Neural crest cell (in vitro differentiated cells): ENCODE results near the gene CDKL2. TPM values are rescaled to one million over a fixed set of nuclear protein-coding genes. Genes with fewer than 3 reads are reported as not detected.

Source experiments
- DNase-seq: peaks from one replicate; pipeline ENCODE4 v3.0.0; 2021; ENCODE audit warnings: low read depth, mixed read lengths, low spot score
- H3K27ac Mint-ChIP-seq: one replicate; pipeline ENCODE4 v1.8.0; 2021; ENCODE audit warnings: mild to moderate bottlenecking, mixed read lengths; ENCODE audit not compliant: unreplicated experiment
- H3K27me3 Mint-ChIP-seq: 2 replicates; pipeline ENCODE4 v1.8.0; 2021; ENCODE audit warnings: low read depth, mild to moderate bottlenecking, mixed read lengths
- H3K36me3 Mint-ChIP-seq: 2 replicates; pipeline ENCODE4 v1.8.0; 2021; ENCODE audit warnings: low read depth, mild to moderate bottlenecking, mixed read lengths
- H3K4me1 Mint-ChIP-seq: 2 replicates; pipeline ENCODE4 v1.8.0; 2021; ENCODE audit warnings: mixed read lengths
- H3K4me3 Mint-ChIP-seq: one replicate; pipeline ENCODE4 v1.8.0; 2021; ENCODE audit warnings: mild to moderate bottlenecking, mixed read lengths
- H3K9me3 Mint-ChIP-seq: 2 replicates; pipeline ENCODE4 v1.8.0; 2021; ENCODE audit warnings: mixed read lengths
- total RNA-seq: library from RNA; stranded (reverse); gene quantifications from 2 replicates; pipeline ENCODE4 v1.2.1, GENCODE V29; 2021
- TF ChIP-seq, protein P1 (sequence below): fragments of 200-600 bp; sonication (generic); conservative IDR thresholded peaks from 2 replicates; pipeline ENCODE4 v1.5.0; 2021; ENCODE audit warnings: antibody characterized with exemption, mild to moderate bottlenecking

The CDKL2 gene
- total RNA-seq, 1 donor from 2014 or later = 1.1 TPM

DNA sequence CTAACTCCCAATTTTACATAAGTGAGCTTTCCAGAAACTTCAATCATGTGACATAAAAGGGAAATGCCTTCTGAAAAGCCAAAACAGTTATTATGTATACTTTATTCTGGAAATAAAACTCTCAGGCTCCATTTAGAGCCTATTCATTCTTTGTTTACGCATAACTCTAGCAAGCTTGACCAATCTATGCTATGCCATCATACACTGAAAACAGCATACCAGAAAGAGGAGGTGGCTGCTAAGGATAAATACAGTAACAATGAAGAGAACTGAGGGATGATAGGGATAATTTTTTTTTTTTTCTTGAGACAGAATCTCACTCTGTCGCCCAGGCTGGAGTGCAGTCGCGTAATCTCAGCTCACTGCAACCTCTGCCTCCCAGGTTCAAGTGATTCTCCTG is 24.4 kb downstream of the CDKL2 start:
- no peak overlapping the region for H3K4me3 Mint-ChIP-seq
- peaks cover 2% of the 10 kb centered on the region for H3K9me3 Mint-ChIP-seq
- TF ChIP-seq, protein P1, sequence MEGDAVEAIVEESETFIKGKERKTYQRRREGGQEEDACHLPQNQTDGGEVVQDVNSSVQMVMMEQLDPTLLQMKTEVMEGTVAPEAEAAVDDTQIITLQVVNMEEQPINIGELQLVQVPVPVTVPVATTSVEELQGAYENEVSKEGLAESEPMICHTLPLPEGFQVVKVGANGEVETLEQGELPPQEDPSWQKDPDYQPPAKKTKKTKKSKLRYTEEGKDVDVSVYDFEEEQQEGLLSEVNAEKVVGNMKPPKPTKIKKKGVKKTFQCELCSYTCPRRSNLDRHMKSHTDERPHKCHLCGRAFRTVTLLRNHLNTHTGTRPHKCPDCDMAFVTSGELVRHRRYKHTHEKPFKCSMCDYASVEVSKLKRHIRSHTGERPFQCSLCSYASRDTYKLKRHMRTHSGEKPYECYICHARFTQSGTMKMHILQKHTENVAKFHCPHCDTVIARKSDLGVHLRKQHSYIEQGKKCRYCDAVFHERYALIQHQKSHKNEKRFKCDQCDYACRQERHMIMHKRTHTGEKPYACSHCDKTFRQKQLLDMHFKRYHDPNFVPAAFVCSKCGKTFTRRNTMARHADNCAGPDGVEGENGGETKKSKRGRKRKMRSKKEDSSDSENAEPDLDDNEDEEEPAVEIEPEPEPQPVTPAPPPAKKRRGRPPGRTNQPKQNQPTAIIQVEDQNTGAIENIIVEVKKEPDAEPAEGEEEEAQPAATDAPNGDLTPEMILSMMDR = no peak
- H3K27me3 Mint-ChIP-seq = no peaks in the 10 kb centered on the region
- H3K4me1 Mint-ChIP-seq = no peaks in the 10 kb centered on the region
- no peak for DNase-seq
- H3K27ac Mint-ChIP-seq = no peak overlapping the region
- H3K36me3 Mint-ChIP-seq = no peaks in the 10 kb centered on the region

DNA sequence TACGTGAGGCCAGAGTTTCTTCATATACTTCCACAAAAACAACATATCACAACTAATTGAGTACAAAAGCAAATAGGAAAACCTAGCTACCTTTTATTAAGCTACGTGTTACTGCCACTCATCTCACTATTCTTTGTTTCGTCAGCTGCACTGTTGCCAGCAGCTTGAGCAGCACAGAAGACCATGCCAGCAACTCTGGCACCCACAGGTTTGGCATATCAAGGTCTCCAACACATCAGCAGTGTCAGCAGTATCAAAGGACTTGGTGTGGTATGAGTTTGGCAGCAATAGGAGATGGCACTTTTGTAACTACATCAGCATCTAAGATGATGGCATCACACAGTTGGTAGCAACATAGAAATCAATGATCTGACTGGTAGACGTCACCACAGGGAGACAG is 30.7 kb downstream of the CDKL2 start:
- no peak overlapping the region for H3K4me3 Mint-ChIP-seq
- no peak overlapping the region for H3K27ac Mint-ChIP-seq
- no peaks in the 10 kb centered on the region for H3K27me3 Mint-ChIP-seq

DNA sequence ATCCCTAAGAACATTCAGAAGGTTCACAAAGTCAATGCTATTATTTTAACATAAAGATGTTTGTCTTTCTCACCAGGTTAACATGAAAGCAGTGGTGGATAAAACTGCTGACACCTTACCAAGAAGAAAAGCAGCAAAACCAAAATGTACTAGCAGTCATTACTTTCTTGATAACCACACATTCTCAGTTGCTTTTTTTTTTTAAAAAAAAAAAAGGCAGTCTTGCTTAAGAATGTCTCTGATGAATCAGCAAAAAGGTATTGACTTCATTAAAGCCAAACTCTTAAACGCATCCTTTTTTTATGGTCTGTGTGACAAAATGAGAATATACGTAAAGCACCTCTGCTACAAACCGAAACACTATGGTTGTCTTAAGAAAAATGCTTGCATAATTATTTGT is 31.9 kb downstream of the CDKL2 start:
- Mint-ChIP-seq H3K4me3 (no peak overlapping the region), H3K27ac (no peak overlapping the region), H3K4me1 (no peaks in the 10 kb centered on the region), H3K36me3 (no peaks in the 10 kb centered on the region), H3K27me3 (no peaks in the 10 kb centered on the region), H3K9me3 (no peaks in the 10 kb centered on the region)
- DNase-seq = no peak
- TF ChIP-seq, protein P1 = no peak

More for the DNA sequence above, 30.7 kb downstream of the CDKL2 start:
- no peak for DNase-seq
- no peaks in the 10 kb centered on the region for H3K9me3 Mint-ChIP-seq
- H3K36me3 Mint-ChIP-seq = no peaks in the 10 kb centered on the region
- TF ChIP-seq, protein P1 = no peak
- H3K4me1 Mint-ChIP-seq = no peaks in the 10 kb centered on the region

DNA sequence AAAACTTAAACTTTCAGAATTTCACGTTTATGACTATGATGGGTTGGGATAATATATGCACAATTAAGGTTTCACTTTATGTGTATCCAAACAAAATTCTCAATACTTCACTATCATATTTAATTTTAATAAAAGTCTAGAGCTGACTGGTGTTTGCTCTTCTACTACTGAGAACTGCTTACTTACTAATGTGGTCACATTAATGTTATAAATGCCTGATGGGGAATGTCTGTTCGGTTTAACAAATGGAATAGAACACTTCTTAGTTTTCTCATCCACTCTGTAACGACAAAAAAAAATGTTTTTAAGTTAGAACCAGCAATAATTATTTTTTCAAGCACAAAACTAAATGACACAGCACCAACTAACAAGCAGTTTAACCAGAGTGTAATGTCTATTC is 34.3 kb downstream of the CDKL2 start:
- no peaks in the 10 kb centered on the region for H3K9me3 Mint-ChIP-seq
- no peaks in the 10 kb centered on the region for H3K4me1 Mint-ChIP-seq
- H3K27me3 Mint-ChIP-seq = no peaks in the 10 kb centered on the region
- DNase-seq = no peak
- TF ChIP-seq, protein P1 = no peak
- H3K36me3 Mint-ChIP-seq = no peaks in the 10 kb centered on the region
- H3K4me3 Mint-ChIP-seq = no peak overlapping the region
- H3K27ac Mint-ChIP-seq = no peak overlapping the region

DNA sequence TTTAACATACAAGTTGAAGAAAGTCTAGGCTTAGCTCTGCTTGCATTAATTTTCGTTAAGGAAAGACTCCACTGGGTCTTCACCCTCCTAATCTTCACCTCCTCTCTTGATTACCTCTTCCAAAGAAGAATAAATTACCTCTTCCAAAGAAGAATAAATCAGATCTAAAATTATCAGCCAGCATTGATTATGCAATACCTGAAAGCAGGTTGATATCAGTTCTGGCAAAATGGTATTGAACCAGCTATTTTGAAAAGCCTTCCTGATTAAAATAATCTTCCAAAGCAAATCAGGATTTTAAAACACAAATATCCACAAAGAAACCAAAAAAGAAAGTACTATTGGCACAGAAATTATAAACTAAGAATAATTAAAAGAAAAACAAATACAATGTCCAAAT is 36.9 kb downstream of the CDKL2 start:
- H3K27me3 Mint-ChIP-seq = no peaks in the 10 kb centered on the region
- no peaks in the 10 kb centered on the region for H3K4me1 Mint-ChIP-seq
- H3K36me3 Mint-ChIP-seq = no peaks in the 10 kb centered on the region
- TF ChIP-seq, protein P1 = no peak
- H3K9me3 Mint-ChIP-seq = no peaks in the 10 kb centered on the region
- no peak for DNase-seq
- H3K4me3 Mint-ChIP-seq = no peak overlapping the region
- no peak overlapping the region for H3K27ac Mint-ChIP-seq

DNA sequence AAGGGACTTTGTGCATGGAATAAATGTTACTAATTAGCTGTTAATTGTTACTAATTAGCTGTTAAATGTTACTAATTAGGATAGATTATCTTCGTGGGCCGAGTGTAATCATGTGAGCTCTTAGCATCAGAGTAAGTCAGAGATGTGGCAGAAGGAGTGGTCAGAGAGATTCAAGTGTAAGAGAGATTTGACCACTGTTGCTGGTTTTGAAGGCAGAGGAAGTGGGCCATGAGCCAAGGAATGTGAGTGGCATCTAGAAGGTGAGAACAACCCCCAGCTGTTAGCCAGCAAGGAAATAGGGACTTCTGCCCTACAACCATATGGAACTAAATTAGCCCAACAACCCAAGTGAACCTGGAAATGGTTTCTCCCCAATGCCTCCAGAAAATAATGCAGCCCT is 46.3 kb downstream of the CDKL2 start:
- TF ChIP-seq, protein P1 = no peak
- H3K27me3 Mint-ChIP-seq = no peaks in the 10 kb centered on the region
- peaks cover 13% of the 10 kb centered on the region for H3K9me3 Mint-ChIP-seq
- DNase-seq = no peak
- H3K27ac Mint-ChIP-seq = no peak overlapping the region
- H3K4me1 Mint-ChIP-seq = no peaks in the 10 kb centered on the region
- no peak overlapping the region for H3K4me3 Mint-ChIP-seq
- no peaks in the 10 kb centered on the region for H3K36me3 Mint-ChIP-seq
